GM21390 (cell line): ENCODE measurements around the gene ARAP2.
A peak's percentile ranks its signal among the peaks of the same experiment; 100 is the strongest.

Source experiments
- ATAC-seq: cut with Tn5 transposase; IDR thresholded peaks from one replicate; pipeline ENCODE4 v1.9.1; 2021; ENCODE audit not compliant: unreplicated experiment

ARAP2 gene, protein sequence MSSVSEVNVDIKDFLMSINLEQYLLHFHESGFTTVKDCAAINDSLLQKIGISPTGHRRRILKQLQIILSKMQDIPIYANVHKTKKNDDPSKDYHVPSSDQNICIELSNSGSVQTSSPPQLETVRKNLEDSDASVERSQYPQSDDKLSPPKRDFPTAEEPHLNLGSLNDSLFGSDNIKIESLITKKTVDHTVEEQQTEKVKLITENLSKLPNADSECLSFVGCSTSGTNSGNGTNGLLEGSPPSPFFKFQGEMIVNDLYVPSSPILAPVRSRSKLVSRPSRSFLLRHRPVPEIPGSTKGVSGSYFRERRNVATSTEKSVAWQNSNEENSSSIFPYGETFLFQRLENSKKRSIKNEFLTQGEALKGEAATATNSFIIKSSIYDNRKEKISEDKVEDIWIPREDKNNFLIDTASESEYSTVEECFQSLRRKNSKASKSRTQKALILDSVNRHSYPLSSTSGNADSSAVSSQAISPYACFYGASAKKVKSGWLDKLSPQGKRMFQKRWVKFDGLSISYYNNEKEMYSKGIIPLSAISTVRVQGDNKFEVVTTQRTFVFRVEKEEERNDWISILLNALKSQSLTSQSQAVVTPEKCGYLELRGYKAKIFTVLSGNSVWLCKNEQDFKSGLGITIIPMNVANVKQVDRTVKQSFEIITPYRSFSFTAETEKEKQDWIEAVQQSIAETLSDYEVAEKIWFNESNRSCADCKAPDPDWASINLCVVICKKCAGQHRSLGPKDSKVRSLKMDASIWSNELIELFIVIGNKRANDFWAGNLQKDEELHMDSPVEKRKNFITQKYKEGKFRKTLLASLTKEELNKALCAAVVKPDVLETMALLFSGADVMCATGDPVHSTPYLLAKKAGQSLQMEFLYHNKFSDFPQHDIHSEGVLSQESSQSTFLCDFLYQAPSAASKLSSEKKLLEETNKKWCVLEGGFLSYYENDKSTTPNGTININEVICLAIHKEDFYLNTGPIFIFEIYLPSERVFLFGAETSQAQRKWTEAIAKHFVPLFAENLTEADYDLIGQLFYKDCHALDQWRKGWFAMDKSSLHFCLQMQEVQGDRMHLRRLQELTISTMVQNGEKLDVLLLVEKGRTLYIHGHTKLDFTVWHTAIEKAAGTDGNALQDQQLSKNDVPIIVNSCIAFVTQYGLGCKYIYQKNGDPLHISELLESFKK (N-terminal part only)

DNA sequence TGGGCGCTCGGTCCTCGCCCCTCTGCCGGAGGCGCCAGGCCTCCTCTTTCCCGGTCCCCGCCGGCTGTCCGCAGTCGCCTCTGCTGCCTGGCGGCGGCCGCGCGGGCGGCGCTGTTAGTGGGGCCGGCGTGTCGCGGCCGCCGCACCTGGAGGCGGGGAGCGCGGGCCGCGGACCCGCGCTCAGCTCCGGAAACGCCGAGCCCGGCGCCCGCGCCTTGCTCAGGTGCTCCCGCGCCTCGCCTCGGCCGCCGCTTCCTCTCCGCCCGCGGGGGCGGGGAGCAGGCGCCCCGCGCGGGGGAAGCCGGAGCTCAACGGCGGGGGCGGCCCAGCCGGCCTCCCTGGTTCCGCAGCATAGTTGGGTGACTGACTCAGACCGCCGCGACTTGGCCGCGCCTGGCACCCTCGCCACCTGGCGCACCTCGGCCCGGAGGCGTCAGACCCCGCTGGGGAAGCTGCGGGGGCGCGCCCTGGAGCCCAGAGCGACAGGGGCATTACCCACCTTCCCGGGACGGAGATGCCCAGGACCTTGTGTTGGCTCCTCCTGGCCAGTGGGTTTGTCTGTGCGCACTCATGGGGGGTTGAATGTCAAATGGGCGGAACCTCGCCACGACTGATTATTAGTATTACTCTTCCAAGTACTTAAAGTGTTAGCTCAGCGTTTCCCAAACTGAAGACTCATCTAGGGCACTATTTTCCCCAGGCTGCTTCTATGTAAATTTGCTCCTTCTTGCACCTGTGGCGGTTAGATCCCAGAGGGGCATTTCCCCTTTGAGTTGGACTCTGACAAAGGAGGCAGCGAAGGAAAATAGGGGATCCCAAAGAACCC lies at the start of gene ARAP2:
Gene ARAP2 (minus strand): TSS at position 258 of the 826 bp plus-strand sequence. CDS start 15,028 bp downstream, outside the sequence.
- ATAC-seq = peak; percentile 57

DNA sequence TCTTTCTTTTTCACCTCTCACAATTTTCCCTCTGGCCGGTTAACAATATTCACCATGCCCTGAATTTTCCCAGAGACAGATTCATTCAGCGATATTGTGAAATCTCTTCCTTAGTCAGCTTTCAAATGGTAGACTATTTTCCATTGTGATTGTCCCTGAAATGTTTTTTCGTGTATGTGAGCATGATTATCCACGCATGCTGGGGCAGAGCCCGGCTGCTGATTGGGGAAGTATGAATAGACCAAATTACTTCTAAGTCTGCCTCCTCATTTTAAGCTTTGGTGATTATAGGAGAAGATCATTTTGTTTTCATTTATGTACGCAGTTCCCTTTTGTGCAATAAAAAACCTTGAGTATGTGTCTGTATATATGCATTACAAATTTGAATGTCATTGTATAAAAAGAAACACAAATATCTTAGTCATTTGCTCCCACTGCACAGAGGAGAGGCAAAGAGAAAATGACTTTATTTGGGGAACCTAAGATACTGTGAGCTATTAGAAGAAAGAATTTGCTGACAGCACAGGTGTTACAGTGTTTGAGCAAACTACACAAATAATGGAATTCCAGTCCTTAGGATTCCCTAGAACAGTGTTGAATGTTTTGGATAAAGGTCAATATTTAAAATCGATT lies 48.4 kb upstream of the ARAP2 start:
- no peak for ATAC-seq

DNA sequence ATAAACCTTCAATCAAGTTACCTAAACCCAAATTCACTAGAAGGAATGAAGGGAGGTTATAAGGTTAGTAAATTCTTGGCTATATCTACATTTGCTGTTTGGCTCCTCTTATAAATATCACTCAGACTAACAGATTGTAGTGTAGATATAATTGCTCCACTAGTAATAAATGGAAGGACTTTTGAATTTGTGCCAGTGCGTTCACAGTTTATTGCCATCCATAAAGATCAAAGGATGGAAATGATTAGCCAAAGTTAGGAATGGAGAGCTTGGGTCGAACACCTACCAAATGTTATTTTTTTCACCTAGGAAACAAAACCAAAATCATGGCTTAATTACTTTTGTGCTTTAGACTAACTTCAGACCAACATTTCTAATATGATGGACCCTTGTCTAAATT lies 46.3 kb upstream of the ARAP2 start:
- no peak for ATAC-seq

- ATAC-seq = no peak
Observed at GRCh38 chr4:36288731-36289426, 44.6 kb upstream of the ARAP2 start.

- peak; percentile 34 for ATAC-seq
Observed at GRCh38 chr4:36286481-36286871, 42.2 kb upstream of the ARAP2 start.

DNA sequence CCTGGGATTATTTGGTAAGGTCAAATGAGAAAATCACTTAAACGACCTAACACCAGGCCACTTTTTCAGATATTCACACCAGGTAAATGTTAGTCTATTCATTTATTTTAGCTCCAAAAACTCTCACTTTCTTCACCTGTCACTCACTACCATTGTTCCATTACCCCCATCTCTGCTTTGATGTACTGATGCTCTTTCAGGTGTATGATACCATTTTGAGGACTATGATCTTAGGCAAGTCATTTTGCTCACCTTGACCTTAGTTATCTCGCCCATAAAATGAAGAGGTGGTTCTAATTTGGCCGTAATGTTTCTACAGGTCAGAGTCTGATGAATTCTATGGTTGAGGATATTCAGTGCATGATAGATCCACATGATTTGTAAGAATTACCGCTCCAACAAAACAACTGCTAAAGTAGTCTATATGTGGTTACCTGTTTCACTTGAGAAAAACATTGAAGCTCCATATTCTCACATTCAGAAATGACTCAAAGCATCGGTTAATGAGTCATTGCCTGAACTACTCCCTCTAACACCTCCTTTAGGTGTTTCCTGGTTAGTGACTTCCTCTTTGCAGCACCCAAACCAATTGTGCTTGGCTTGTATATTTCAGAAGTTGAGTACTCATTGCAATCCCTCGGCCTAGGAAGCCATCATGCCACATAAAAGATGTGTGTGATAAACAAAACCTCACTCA lies 41.6 kb upstream of the ARAP2 start:
- peak; percentile 97 for ATAC-seq

- no peak for ATAC-seq
Observed at GRCh38 chr4:36283912-36284465, 39.7 kb upstream of the ARAP2 start.

DNA sequence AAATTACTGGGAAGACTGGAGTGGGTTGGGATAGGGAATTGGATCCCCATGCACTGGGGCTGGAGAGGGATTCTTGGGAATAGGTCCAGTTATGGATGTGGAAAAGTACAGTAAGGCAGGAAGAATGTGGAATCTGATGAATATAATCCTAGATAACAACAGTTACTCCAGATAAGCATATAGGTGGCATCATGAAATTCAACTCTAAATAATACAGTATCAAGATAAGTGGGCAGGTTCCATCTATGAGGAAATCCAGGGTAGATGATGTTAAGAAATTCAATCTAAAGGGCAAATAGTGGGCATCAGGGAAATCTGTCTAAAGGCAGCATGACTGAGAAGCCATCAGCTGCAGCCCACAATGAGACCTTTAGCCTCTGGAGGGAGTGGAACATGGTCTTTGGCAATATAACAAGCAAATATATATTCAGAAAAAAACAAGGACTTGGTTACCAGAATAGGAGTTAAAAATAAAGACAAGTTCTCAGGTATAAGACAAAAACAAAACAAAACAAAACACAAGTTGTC lies 38.3 kb upstream of the ARAP2 start:
- no peak for ATAC-seq

GRCh38 chr4:36281384-36282106 lies 37.2 kb upstream of the ARAP2 start, which contains the start of gene DTHD1:
DTHD1 (plus strand) TSS chr4:36281616; CDS start chr4:36281759, 143 bp downstream.
- ATAC-seq = no peak

DNA sequence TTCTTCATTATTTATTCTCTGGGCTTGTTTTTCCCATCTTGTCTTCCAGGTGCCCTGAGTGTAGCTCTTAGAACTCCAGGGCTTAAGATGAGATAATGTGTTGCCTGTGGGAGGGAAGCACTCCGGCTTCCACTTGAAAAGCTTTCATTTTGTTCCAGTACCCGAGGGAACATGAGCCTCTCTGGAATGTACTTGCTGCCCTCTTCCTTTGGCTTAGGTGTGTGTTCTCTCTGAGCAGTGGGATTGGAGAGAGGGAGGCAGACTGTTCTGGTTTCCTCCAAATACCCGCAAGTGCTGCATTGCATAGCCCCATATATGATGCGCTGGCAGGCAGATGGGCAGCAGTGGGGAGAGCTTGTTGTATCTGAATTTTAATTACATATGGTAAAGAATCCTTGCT lies 36.2 kb upstream of the ARAP2 start:
- no peak for ATAC-seq

DNA sequence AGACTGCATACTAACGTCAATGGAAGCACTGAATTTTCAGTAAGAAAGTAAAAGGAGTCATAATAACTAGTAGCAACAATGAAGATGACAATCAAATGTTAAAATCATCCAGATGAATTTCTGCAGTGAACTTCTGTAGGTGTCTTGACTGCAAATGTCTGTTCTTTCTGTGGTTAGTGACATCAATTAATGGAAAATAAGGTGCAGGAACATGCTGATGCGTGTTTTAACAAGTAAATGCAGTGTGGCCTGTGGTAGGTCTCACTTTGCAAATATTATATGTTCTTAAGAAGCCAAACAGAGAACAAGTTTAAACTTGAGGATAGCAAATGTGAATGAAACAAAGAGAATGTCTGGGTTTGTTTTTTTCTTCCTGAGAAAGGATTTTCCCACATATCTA lies 34.5 kb upstream of the ARAP2 start:
- no peak for ATAC-seq

- no peak for ATAC-seq
Observed at GRCh38 chr4:36277533-36277932, 33.2 kb upstream of the ARAP2 start.

GRCh38 chr4:36274158-36274557 lies 29.8 kb upstream of the ARAP2 start:
- no peak for ATAC-seq

DNA sequence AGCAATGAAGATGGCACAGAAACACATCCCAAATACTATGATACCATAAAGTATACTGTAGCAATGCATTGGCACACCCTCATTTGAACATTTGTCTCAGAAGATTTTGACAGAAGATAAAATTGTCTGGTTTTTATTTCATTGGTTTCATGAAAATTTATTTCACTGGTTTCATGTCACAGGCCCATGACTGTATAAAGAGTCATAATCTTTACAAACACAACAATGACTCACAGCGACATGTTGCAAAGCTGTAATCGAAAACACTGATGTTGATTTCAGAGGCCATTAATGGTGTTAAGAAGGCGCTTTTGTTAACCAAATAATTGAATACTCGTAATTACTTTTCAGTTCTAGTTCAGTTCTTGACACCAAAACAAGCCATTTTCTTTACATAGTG lies 29.0 kb upstream of the ARAP2 start:
- no peak for ATAC-seq

DNA sequence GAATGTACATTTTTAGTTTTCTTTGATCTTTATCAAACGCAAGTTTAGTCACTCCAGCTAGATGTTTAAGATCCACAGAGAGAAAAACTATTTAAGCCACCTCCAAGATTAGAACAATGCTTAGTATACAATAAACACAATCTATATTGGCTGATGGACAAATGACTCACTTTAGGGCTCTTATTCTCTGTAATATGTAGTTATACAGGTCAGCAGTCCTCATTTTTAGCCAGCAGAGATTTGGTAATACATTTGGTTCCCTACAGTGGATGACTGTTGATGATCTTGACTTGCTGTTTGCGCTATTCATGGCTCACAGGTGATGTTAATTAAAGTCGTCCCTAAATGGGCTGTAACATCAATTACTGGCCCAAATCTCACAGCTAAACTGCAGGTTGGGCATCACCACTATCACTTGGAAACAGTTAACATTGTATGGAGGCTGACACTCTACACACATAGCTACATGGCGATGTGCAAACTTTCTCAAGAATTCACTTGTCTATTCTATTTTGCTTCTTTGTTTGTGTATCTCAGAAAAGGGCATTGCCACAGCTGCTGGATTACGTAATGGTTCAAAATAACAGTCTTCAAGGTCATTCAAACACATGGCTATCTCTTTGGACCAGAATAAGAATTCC lies 25.3 kb upstream of the ARAP2 start:
- no peak for ATAC-seq

DNA sequence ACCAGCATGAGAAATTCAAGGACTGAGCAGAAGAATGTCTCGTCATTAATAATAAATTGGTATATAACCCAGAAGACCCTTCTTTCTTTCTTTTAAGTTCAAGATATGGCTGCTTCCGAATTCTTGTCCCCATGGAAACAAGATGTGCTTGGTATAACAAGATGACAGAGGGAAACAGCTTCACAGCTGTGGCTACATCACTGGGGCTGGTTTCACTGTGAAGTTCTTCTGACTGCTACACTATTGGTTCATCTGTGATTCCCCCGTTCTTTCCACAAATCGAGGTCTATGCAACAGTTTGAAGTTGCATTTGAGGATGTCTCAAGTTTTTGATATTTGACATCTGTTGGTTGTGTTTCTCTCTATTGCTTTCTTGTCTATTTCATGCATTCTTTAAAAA lies 24.8 kb upstream of the ARAP2 start:
- ATAC-seq = no peak
